ENCODE results near the gene SPX.

The SPX gene

DNA sequence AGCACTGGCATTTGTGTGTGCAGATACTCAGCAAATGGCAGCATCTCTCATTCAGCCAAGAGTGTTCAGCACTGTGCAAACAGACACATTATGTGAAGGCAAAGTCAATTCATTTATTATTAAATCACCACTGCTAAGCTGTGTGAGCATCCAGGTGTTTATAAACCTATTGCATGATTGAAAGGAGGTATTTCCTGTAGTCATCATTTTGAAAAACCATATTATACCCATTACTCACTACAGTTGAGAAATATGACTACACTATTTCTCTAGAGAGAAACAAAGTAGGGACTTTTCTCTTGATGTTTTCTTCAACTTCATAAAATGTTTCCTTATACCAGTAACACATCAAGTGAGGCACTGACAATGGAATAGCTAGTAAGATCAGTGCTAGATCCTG is 13.7 kb downstream of the SPX start:
- DNase-seq: no peak

- no peak for DNase-seq
These were observed 15.7 kb downstream of the SPX start for GRCh38 chr12:21541773-21542172.

GRCh38 chr12:21542403-21542802 is 16.3 kb downstream of the SPX start:
- no peak for DNase-seq

- no peak for DNase-seq
These were observed 17.1 kb downstream of the SPX start for GRCh38 chr12:21543151-21543550.

GRCh38 chr12:21545557-21545956 is 19.5 kb downstream of the SPX start:
- DNase-seq: no peak

DNA sequence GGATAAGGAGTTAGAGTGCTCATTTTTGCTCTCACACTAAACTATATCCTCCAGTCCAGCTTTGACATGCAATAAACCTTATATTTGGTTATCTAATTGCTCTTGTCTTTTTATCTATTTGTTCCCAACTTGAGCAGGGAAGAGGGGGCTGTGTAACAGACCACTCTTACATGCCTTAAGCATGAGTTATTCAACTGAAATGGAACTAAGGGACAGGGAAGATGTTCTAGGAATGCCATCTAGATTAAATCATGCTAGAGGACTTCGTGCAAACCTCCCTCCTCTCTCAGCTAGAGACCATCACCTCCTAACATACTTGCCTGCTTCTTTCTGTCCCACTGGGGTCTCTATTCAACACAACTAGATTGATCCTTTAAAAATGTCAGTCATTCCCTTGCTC is 20.6 kb downstream of the SPX start:
- no peak for DNase-seq

- DNase-seq: no peak
These were observed 21.3 kb downstream of the SPX start for GRCh38 chr12:21547437-21547836.

DNA sequence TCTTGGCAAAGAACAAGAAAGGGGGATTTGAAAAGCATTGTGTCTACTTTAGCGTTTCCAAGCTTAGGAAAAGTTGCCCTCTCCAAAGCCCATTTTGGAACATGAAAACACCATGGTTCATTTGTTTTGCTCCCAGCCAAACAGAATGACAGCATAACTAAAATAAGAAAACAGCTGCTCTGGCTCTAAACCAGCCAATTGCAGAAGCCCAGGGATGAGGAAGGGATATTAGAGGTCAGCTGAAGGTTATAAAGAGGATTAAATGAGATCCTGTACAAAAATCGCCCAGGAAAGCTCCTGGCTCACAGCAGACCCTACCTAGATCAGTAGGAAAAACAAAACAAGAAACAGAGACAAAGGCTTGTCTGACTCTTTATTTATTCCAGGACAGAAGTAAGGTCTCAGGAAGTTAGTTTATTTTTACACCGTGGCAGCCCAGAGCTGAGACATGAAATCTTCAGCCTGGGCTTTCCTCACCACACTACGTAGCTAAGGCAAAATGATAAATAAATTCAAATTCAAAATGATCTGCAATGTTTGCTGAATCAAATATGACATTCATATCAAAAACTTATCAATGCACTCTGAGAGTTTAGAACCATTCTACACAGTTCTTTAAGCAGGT is 25.9 kb downstream of the SPX start:
- no peak for DNase-seq

DNA sequence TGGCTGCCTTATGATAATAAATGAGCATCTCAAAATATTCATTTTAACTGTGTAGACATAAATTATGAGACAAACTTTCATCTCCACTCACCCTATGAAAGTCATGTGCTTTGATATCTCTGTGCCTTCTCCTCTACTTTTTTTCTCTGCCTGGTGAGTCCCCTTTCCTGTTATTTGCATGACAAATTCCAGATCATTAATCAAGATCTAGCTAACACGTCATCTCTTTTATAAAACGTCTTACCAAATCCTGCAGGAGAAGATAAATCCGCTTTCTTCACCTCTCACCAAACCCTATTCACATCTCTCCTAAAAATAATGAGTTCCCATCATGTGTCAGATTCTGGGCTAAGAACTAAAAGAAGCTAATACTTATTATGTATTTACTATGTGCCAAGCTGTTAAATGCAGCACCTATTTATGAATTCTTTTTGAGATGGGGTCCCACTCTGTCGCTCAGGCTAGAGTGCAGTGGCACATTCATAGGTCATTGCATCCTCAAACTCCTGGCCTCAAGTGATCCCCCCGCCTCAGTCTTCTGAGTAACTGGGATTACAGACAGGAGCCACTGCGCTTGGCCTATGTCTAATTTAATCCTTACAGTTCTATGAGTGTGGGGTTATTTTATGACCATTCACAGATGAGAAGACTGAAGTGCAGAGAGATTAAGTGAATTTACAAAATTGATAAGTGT is 26.7 kb downstream of the SPX start:
- DNase-seq: no peak

- DNase-seq: no peak
These were observed 27.2 kb downstream of the SPX start for GRCh38 chr12:21553329-21553675.

DNA sequence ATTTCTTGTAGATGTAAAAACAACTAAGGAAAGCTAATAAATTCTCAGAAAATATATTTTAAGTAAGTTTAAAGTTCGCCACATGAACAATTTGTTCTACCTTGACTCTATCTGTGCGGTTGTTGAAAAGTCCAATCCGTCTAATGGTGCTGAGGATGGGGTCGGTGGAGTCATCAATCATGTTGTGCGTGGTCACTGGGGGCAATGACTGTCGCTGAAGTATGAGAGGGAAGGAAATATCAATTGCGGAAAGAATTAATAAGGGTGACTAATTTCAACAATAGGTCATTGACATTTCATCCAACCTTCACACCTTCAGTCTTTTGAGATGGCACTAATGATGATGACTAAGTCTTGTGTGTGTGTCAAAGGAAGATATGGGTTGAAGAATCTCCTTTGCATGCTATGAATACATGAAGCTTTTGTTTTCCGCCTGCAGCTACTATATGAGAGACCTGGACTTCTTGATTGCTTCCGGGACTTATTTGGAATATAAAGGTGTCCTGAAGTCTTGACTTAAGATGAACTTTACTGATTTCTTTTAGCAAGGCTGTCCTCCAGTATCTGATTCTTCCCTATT is 32.1 kb downstream of the SPX start:
- no peak for DNase-seq

DNA sequence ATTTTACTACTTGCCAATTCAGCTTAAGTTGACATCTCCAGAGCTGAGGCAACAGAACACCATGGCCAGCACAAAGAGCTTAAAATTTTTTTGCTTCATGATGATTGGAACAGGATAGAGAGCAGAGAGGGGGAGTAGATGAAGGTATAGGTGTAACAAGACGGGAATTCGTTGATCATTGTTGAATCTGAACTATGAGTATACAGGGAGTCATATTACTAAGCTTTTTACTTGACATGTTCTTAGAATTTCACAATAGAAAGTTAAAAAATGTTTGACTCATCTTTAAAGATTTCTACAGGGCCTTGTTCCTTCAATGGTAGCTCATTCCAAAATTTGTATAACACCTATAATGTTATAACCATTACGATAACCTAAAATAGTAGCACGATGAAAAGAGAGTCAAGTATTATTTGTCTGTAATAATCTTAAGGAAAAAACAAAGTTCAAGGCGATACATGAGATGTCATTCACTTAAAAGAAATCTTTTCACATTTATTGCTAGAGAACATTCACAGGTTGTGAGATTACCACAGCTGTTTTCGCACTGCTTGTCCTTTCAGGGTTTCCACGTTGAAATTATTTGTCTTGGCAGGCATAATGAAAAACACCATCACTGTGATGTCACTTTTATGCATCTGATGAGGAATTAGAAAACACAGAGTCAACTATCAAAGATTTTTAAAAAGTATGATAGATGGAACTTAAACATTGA is 33.9 kb downstream of the SPX start:
- DNase-seq: no peak

- DNase-seq: no peak
These were observed 35.1 kb downstream of the SPX start for GRCh38 chr12:21561158-21561557.

- DNase-seq: no peak
These were observed 36.8 kb downstream of the SPX start for GRCh38 chr12:21562859-21563258.

DNA sequence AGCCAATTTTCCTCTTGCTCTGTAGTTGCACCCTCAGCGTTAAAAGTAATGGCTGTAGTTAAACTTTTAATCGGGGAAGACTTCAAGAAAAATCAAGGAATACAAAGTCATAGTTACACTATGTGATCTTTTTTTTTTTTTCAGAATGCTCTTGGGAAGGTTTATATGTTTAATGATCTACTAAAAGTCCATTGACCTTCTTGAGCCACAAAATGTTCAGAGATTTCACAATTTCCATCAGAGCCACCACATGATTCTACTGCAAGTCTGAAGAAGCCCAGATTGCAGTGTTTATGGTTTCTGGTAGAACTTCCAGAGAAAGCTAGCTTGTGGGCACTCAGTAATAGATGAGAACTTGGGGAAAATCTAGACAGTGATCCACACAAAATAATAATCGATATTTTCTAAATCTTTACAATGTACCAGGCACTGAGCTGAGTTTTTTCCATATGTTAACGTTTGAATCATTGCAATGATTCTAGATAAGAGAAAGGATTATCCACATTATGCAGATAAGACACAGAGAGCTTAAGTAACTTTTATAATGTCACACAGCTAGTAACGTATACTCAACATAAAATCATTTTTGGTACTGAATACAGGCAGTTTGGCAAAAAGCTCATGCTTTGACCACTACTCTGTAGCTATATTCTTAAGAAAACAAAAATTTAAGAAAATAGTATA is 40.3 kb downstream of the SPX start:
- DNase-seq: no peak

GRCh38 chr12:21566907-21567394 is 40.9 kb downstream of the SPX start:
- no peak for DNase-seq

GRCh38 chr12:21568115-21568514 is 42.0 kb downstream of the SPX start:
- no peak for DNase-seq

- DNase-seq: no peak
These were observed 45.0 kb downstream of the SPX start for GRCh38 chr12:21571046-21571445.

DNA sequence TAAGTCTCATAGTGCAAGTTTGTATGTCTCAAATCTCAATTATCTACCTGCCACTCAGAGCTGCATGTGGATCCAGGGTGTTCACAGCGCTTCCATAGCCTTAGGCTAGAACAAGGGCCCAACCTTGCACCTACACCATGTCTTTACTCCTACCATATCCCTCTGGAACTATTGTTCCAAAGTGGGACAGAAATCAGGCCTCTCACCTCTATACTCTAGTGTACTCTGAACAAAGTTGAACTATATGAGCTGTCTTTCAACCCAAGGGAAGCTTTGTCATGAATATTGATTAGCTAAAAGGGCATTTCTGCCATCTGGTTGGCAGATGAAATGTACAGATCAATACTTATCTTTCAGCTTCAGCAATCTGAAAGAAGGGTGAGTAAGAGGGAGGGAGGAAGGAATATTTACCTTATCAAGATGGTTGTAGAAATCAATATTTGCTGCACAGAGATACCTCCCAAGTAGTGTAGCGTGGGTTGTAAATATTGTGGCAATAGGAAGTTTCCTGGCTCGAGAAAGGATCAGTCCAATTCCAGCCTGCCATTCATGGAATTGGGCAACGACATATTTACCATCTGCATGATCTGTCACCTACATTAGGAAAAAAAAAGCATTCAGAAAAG is 47.8 kb downstream of the SPX start:
- no peak for DNase-seq

DNA sequence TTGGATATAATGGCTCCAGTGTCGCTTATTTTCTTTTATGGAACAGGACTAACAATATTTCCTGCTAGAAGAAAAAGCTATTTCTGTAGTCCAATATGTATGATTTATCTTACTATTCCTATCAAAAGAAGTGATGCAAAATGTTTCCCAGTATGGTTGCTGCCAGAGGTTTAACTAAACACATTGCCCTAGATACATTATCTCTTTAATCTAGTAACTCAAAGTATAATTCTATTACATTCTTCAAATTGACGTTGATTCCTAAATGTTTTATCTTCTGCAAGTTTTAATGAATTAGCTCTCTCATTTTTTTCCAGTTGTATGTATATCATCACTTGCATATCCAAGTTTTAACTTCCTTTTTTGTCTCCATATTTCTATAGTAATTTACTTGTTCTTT is 50.3 kb downstream of the SPX start:
- DNase-seq: no peak

GRCh38 chr12:21577516-21577915 is 51.4 kb downstream of the SPX start:
- no peak for DNase-seq

GRCh38 chr12:21580748-21581516 is 54.8 kb downstream of the SPX start:
- DNase-seq: no peak
